CD4-positive, alpha-beta T cell (primary cell): ENCODE measurements around the gene FECH. TPM values are rescaled to one million over a fixed set of nuclear protein-coding genes. Genes with fewer than 3 reads are reported as not detected.

Experiments used
- ATAC-seq: fragments of 200-7000 bp; cut with Tn5 transposase; one replicate; pipeline ENCODE4 v1.10.0; 2022; ENCODE audit warnings: mild to moderate bottlenecking; ENCODE audit not compliant: poor library complexity
- CTCF ChIA-PET: fragments of 350-600 bp; sonication (Branson Sonifier 250); formaldehyde crosslinking; loops from one replicate; lab custom pipeline; 2021; ENCODE audit warnings: antibody characterized with exemption, inconsistent platforms; lab: Charles Lee
- POLR2A ChIA-PET: fragments of 350-600 bp; sonication (Branson Sonifier 250); formaldehyde crosslinking; loops from one replicate; lab custom pipeline; 2021; ENCODE audit warnings: antibody characterized with exemption, inconsistent platforms; lab: Charles Lee
- DNase-seq, 14 experiments: peaks; one replicate each; pipeline ENCODE4 v3.0.0-alpha.2; 2013 to 2020; ENCODE audit warnings: mixed read lengths in 2 of 14
- H3K27ac ChIP-seq, 2 donors: one replicate each; pipeline versions ENCODE4 v1.5.1 to v1.7.0; 2013; ENCODE audit warnings: low read length in 2 of 2, low read depth in 1 of 2, mild to moderate bottlenecking in 1 of 2
- H3K27me3 ChIP-seq, 2 experiments: 1 replicate in 1 of 2; 2 replicates in 1 of 2; pipeline versions ENCODE4 v1.6.1 to v1.7.0; 2013; ENCODE audit warnings: low read length in 2 of 2, control low read depth in 1 of 2, mild to moderate bottlenecking in 1 of 2, moderate library complexity in 1 of 2; ENCODE audit not compliant: insufficient read depth in 2 of 2, control insufficient read depth in 1 of 2
- H3K36me3 ChIP-seq: one replicate; pipeline ENCODE4 v1.6.1; 2013; ENCODE audit warnings: low read length, control low read depth; ENCODE audit not compliant: insufficient read depth
- H3K4me1 ChIP-seq: one replicate; pipeline ENCODE4 v1.6.1; 2013; ENCODE audit warnings: low read length, control low read depth; ENCODE audit not compliant: insufficient read depth
- H3K4me3 ChIP-seq: one replicate; pipeline ENCODE4 v1.5.1; 2013; ENCODE audit warnings: mild to moderate bottlenecking, low read length, moderate library complexity
- H3K9me3 ChIP-seq, 2 experiments: 1 replicate in 1 of 2; 2 replicates in 1 of 2; pipeline versions ENCODE4 v1.6.1 to v1.7.0; 2013; ENCODE audit warnings: low read length in 2 of 2, mild to moderate bottlenecking in 2 of 2, control low read depth in 1 of 2, moderate library complexity in 1 of 2; ENCODE audit not compliant: control insufficient read depth in 1 of 2, insufficient read depth in 1 of 2
- H3K27ac Mint-ChIP-seq: one replicate; pipeline ENCODE4 v1.8.0; 2020; ENCODE audit warnings: mixed read lengths
- H3K27me3 Mint-ChIP-seq: one replicate; pipeline ENCODE4 v1.8.0; 2021; ENCODE audit warnings: mixed read lengths
- H3K36me3 Mint-ChIP-seq: one replicate; pipeline ENCODE4 v1.8.0; 2021; ENCODE audit warnings: low read depth, mixed read lengths
- H3K4me1 Mint-ChIP-seq: one replicate; pipeline ENCODE4 v1.8.0; 2021; ENCODE audit warnings: low read depth, mixed read lengths
- H3K4me3 Mint-ChIP-seq: one replicate; pipeline ENCODE4 v1.8.0; 2020; ENCODE audit warnings: mild to moderate bottlenecking, mixed read lengths
- H3K9me3 Mint-ChIP-seq: one replicate; pipeline ENCODE4 v1.8.0; 2020; ENCODE audit warnings: mixed read lengths
- CTCF ChIP-seq: fragments of 200-600 bp; IDR thresholded peaks from one replicate; pipeline ENCODE4 v1.8.0; 2022; ENCODE audit warnings: antibody characterized with exemption, mild to moderate bottlenecking
- intact Hi-C, 2 experiments: fragments of 100-400 bp; cut with DNase I in 1 of 2; cut with micrococcal nuclease in 1 of 2; formaldehyde crosslinking; loops; one replicate each; pipeline versions ENCODE4 v1.15.1 to v1.9.0; 2023 to 2025; cut with DNase I, micrococcal nuclease
- total RNA-seq, 174 experiments: library from RNA in 2 of 174; stranded (reverse) in 2 of 174; gene quantifications; one replicate each; pipeline ENCODE4 v1.2.3 and lab custom pipeline; 2021 to 2026

The FECH gene
- total RNA-seq, 2 experiments from 2014 or later = 7.5 to 8.1 TPM

DNA sequence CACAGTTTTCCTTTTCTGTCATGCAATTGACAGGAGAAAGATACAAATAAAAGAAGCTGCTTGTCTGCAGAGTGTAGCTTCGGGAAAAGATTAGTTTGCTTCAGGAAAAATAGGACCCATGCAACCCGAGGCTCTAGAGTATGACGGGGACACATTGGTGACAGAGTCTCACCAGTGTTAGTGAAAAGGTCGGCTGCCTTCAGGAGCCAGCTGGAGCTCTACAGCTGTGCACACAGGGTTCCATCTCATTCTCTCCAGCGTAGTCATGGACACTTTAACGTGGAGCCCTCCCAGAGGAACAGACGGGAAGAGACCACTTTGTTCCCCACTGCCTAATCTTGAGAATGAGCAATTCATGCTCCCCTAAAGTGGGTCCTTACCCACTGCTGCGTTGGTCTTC is 42.9 kb downstream of the FECH start:
- Histone ChIP-seq H3K27ac (no peak overlapping the region), H3K27me3 (no peaks in the 10 kb centered on the region), H3K9me3 (no peaks in the 10 kb centered on the region), H3K36me3 (no peaks in the 10 kb centered on the region), H3K4me1 (no peaks in the 10 kb centered on the region), H3K4me3 (no peak overlapping the region)
- DNase-seq (no peak), ATAC-seq (no peak)
- Mint-ChIP-seq H3K4me3 (no peak overlapping the region), H3K9me3 (no peaks in the 10 kb centered on the region), H3K4me1 (peaks cover 7% of the 10 kb centered on the region), H3K27me3 (no peaks in the 10 kb centered on the region), H3K36me3 (no peaks in the 10 kb centered on the region), H3K27ac (no peak overlapping the region)
- ChIA-PET POLR2A (no interaction called here), CTCF (no interaction called here)
- intact Hi-C loops = no loop called here
- no peak for TF ChIP-seq CTCF

- Histone ChIP-seq H3K4me1 (no peaks in the 10 kb centered on the region), H3K27me3 (no peaks in the 10 kb centered on the region), H3K36me3 (no peaks in the 10 kb centered on the region), H3K4me3 (no peak overlapping the region), H3K27ac (no peak overlapping the region), H3K9me3 (no peaks in the 10 kb centered on the region)
- ATAC-seq (no peak), DNase-seq (no peak)
- ChIA-PET POLR2A (no interaction called here), CTCF (no interaction called here)
- Mint-ChIP-seq H3K4me3 (no peak overlapping the region), H3K27ac (no peak overlapping the region), H3K4me1 (peaks cover 7% of the 10 kb centered on the region), H3K27me3 (no peaks in the 10 kb centered on the region), H3K9me3 (no peaks in the 10 kb centered on the region), H3K36me3 (no peaks in the 10 kb centered on the region)
- intact Hi-C loops = no loop called here
- TF ChIP-seq CTCF = no peak
Measured at GRCh38 chr18:57542812-57543427, 43.6 kb downstream of the FECH start.

DNA sequence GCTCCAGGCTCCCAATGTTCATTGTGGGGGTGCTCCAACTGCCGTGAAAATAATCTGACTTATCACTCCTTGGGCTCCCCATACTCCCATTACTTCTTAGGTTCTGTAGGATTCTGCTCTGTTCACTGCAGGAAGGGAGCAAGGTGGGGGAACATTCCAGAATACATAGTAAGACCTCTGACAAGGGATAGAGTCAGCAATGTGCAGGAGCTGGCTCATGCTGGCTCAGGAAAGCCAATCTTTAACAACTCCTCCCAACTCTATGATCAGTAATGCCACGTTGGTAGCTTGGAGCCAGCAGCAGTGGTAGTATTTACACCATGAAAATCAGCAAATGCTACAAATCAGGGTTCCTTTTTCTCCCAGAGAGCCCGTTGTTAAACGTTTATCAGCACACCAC is 44.4 kb downstream of the FECH start:
- TF ChIP-seq CTCF = no peak
- Mint-ChIP-seq H3K27me3 (no peaks in the 10 kb centered on the region), H3K4me3 (no peak overlapping the region), H3K4me1 (peaks cover 7% of the 10 kb centered on the region), H3K9me3 (no peaks in the 10 kb centered on the region), H3K36me3 (no peaks in the 10 kb centered on the region), H3K27ac (no peak overlapping the region)
- H3K9me3 ChIP-seq = no peaks in the 10 kb centered on the region
- H3K27me3 ChIP-seq = no peaks in the 10 kb centered on the region
- no peaks in the 10 kb centered on the region for H3K4me1 ChIP-seq
- H3K4me3 ChIP-seq = no peak overlapping the region
- ATAC-seq = no peak
- ChIA-PET CTCF (no interaction called here), POLR2A (no interaction called here)
- DNase-seq = no peak
- no peak overlapping the region for H3K27ac ChIP-seq
- H3K36me3 ChIP-seq = no peaks in the 10 kb centered on the region
- intact Hi-C loops = no loop called here
